Trophoblast cell (in vitro differentiated cells and primary cell): ENCODE data around the gene SLC24A4.

Experiments used
- DNase-seq, 2 donors: peaks; one replicate each; pipeline ENCODE4 v3.0.0-alpha.2; 2016
- H2AFZ ChIP-seq: 2 replicates; pipeline ENCODE4 v1.6.1; 2013; ENCODE audit warnings: low read length, moderate library complexity, mild to moderate bottlenecking; ENCODE audit not compliant: insufficient read depth, poor library complexity
- H2AK5ac ChIP-seq: 2 replicates; pipeline ENCODE4 v1.6.1; 2013; ENCODE audit warnings: mild to moderate bottlenecking, low read length
- H2BK120ac ChIP-seq: 2 replicates; pipeline ENCODE4 v1.6.1; 2013; ENCODE audit warnings: low read length, mild to moderate bottlenecking, moderate library complexity; ENCODE audit not compliant: insufficient read depth, poor library complexity
- H2BK12ac ChIP-seq: 2 replicates; pipeline ENCODE4 v1.6.1; 2013; ENCODE audit warnings: mild to moderate bottlenecking, low read length, moderate library complexity
- H2BK5ac ChIP-seq: 2 replicates; pipeline ENCODE4 v1.6.1; 2013; ENCODE audit warnings: low read length, low read depth, moderate library complexity, mild to moderate bottlenecking; ENCODE audit not compliant: poor library complexity
- H3K14ac ChIP-seq: 2 replicates; pipeline ENCODE4 v1.6.1; 2013; ENCODE audit warnings: mild to moderate bottlenecking, low read length
- H3K18ac ChIP-seq: 2 replicates; pipeline ENCODE4 v1.6.1; 2013; ENCODE audit warnings: mild to moderate bottlenecking, low read length
- H3K23ac ChIP-seq: 2 replicates; pipeline ENCODE4 v1.6.1; 2013; ENCODE audit warnings: low read length
- H3K27ac ChIP-seq: 2 replicates; pipeline ENCODE4 v1.5.1; 2013; ENCODE audit warnings: low read depth, mild to moderate bottlenecking, inconsistent platforms, low read length, moderate library complexity
- H3K27me3 ChIP-seq: 2 replicates; pipeline ENCODE4 v1.6.1; 2013; ENCODE audit warnings: inconsistent platforms, mild to moderate bottlenecking, low read length, moderate library complexity; ENCODE audit not compliant: insufficient read depth
- H3K36me3 ChIP-seq, 2 experiments: 1 replicate in 1 of 2; 2 replicates in 1 of 2; pipeline ENCODE4 v1.6.1; 2013; ENCODE audit warnings: low read length in 2 of 2, mild to moderate bottlenecking in 2 of 2, moderate library complexity in 1 of 2; ENCODE audit not compliant: insufficient read depth in 2 of 2, control insufficient read depth in 1 of 2
- H3K4ac ChIP-seq: 2 replicates; pipeline ENCODE4 v1.6.1; 2013; ENCODE audit warnings: low read depth, mild to moderate bottlenecking, low read length, moderate library complexity
- H3K4me1 ChIP-seq, 2 experiments: 1 replicate in 1 of 2; 2 replicates in 1 of 2; pipeline ENCODE4 v1.6.1; 2013; ENCODE audit warnings: low read length in 2 of 2, mild to moderate bottlenecking in 2 of 2, moderate library complexity in 1 of 2; ENCODE audit not compliant: insufficient read depth in 2 of 2, control insufficient read depth in 1 of 2
- H3K4me2 ChIP-seq: 2 replicates; pipeline ENCODE4 v1.6.1; 2013; ENCODE audit warnings: inconsistent platforms, mild to moderate bottlenecking, low read length, moderate library complexity
- H3K4me3 ChIP-seq: 2 replicates; pipeline ENCODE4 v1.5.1; 2013; ENCODE audit warnings: mild to moderate bottlenecking, low read depth, low read length, inconsistent platforms
- H3K79me1 ChIP-seq: one replicate; pipeline ENCODE4 v1.6.1; 2013; ENCODE audit warnings: low read length
- H3K79me2 ChIP-seq: 2 replicates; pipeline ENCODE4 v1.6.1; 2013; ENCODE audit warnings: low read length, mild to moderate bottlenecking; ENCODE audit not compliant: control insufficient read depth, insufficient read depth, poor library complexity
- H3K9ac ChIP-seq: 2 replicates; pipeline ENCODE4 v1.6.1; 2013; ENCODE audit warnings: mild to moderate bottlenecking, low read length
- H3K9me3 ChIP-seq: 2 replicates; pipeline ENCODE4 v1.6.1; 2013; ENCODE audit warnings: low read depth, mild to moderate bottlenecking, control low read depth, inconsistent platforms, low read length; ENCODE audit not compliant: insufficient read depth
- H4K12ac ChIP-seq: 2 replicates; pipeline ENCODE4 v1.6.1; 2013; ENCODE audit warnings: low read depth, mild to moderate bottlenecking, low read length, moderate library complexity
- H4K8ac ChIP-seq: 2 replicates; pipeline ENCODE4 v1.6.1; 2013; ENCODE audit warnings: low read depth, mild to moderate bottlenecking, low read length, moderate library complexity
- H4K91ac ChIP-seq: one replicate; pipeline ENCODE4 v1.6.1; 2013; ENCODE audit warnings: low read depth, mild to moderate bottlenecking, low read length, moderate library complexity
- WGBS: extraction: QIAGEN DNeasy Blood & Tissue Kit; methylation state at CpG from one replicate; pipeline ENCODE4 v1.1.7; 2013; ENCODE audit warnings: missing lambda C conversion rate; ENCODE audit not compliant: insufficient read length, insufficient coverage; ENCODE audit errors: extremely low coverage; 5-methylcytosine and 5-hydroxymethylcytosine counted together

Gene SLC24A4

GRCh38 chr14:92373336-92373735 is 50.4 kb downstream of the SLC24A4 start:
- Histone ChIP-seq H3K27ac (no peak overlapping the region), H3K4me2 (no peak overlapping the region), H3K27me3 (no peaks in the 10 kb centered on the region), H3K79me1 (no peaks in the 10 kb centered on the region), H3K4me3 (no peak overlapping the region), H3K36me3 (no peaks in the 10 kb centered on the region), H2BK12ac (no peak overlapping the region), H2BK5ac (no peak overlapping the region), H4K12ac (no peak overlapping the region), H3K9me3 (no peaks in the 10 kb centered on the region), H3K23ac (no peak overlapping the region), H3K79me2 (no peaks in the 10 kb centered on the region), H2BK120ac (no peak overlapping the region), H3K18ac (no peak overlapping the region), H3K4ac (no peak overlapping the region), H4K91ac (no peak overlapping the region), H4K8ac (no peak overlapping the region), H2AFZ (no peak overlapping the region), H2AK5ac (no peak overlapping the region), H3K4me1 (no peaks in the 10 kb centered on the region), H3K9ac (no peak overlapping the region), H3K14ac (no peak overlapping the region)
- no CpG with 5 or more reads among the region's 7 CpGs for WGBS
- peak in 1 of 2 donors; percentile 21 for DNase-seq

GRCh38 chr14:92380131-92380530 is 57.2 kb downstream of the SLC24A4 start:
- H3K79me1 ChIP-seq, result no peaks in the 10 kb centered on the region
- no peak overlapping the region for H2BK120ac ChIP-seq
- WGBS, result no CpG with 5 or more reads among the region's 10 CpGs

GRCh38 chr14:92380582-92380981 is 57.6 kb downstream of the SLC24A4 start:
- Histone ChIP-seq H2AK5ac (no peak overlapping the region), H3K14ac (no peak overlapping the region), H3K27me3 (no peaks in the 10 kb centered on the region), H3K18ac (no peak overlapping the region), H3K79me2 (no peaks in the 10 kb centered on the region), H2BK120ac (no peak overlapping the region), H3K79me1 (no peaks in the 10 kb centered on the region), H3K23ac (no peak overlapping the region), H3K4ac (no peak overlapping the region), H3K4me3 (no peak overlapping the region), H3K4me2 (no peak overlapping the region), H4K8ac (no peak overlapping the region), H3K27ac (no peak overlapping the region), H3K4me1 (no peaks in the 10 kb centered on the region), H2BK12ac (no peak overlapping the region), H2AFZ (no peak overlapping the region), H2BK5ac (no peak overlapping the region), H4K12ac (no peak overlapping the region), H3K36me3 (no peaks in the 10 kb centered on the region), H3K9ac (no peak overlapping the region), H4K91ac (no peak overlapping the region), H3K9me3 (no peaks in the 10 kb centered on the region)
- WGBS, result no CpG with 5 or more reads among the region's 9 CpGs
- no peak for DNase-seq

More at GRCh38 chr14:92380131-92380530, 57.2 kb downstream of the SLC24A4 start:
- no peak overlapping the region for H2BK12ac ChIP-seq
- no peak overlapping the region for H4K91ac ChIP-seq
- no peaks in the 10 kb centered on the region for H3K36me3 ChIP-seq
- H3K9ac ChIP-seq, result no peak overlapping the region
- H4K8ac ChIP-seq, result no peak overlapping the region
- H3K18ac ChIP-seq, result no peak overlapping the region
- no peaks in the 10 kb centered on the region for H3K9me3 ChIP-seq
- H3K4me3 ChIP-seq, result peak overlapping the region; percentile 15
- H3K4me2 ChIP-seq, result no peak overlapping the region
- no peak overlapping the region for H3K4ac ChIP-seq
- H3K27me3 ChIP-seq, result no peaks in the 10 kb centered on the region
- H2BK5ac ChIP-seq, result no peak overlapping the region
- H3K14ac ChIP-seq, result no peak overlapping the region
- H2AK5ac ChIP-seq, result no peak overlapping the region
- no peak overlapping the region for H2AFZ ChIP-seq
- H3K4me1 ChIP-seq, result no peaks in the 10 kb centered on the region
- H4K12ac ChIP-seq, result no peak overlapping the region
- DNase-seq, result no peak
- no peak overlapping the region for H3K27ac ChIP-seq
- no peak overlapping the region for H3K23ac ChIP-seq
- no peaks in the 10 kb centered on the region for H3K79me2 ChIP-seq

- no peak overlapping the region for H4K12ac ChIP-seq
Observed at GRCh38 chr14:92382677-92383076, 59.7 kb downstream of the SLC24A4 start.

More at GRCh38 chr14:92382677-92383076, 59.7 kb downstream of the SLC24A4 start:
- no peak overlapping the region for H3K18ac ChIP-seq
- no peak overlapping the region for H2AK5ac ChIP-seq
- no peak overlapping the region for H3K9ac ChIP-seq
- H3K23ac ChIP-seq, result no peak overlapping the region
- H3K79me1 ChIP-seq, result no peaks in the 10 kb centered on the region
- no peak overlapping the region for H3K4ac ChIP-seq
- no peaks in the 10 kb centered on the region for H3K4me1 ChIP-seq
- H3K4me2 ChIP-seq, result no peak overlapping the region
- no peak overlapping the region for H2BK5ac ChIP-seq
- no peak overlapping the region for H2BK120ac ChIP-seq
- no peaks in the 10 kb centered on the region for H3K79me2 ChIP-seq
- H3K14ac ChIP-seq, result no peak overlapping the region
- no peak overlapping the region for H4K91ac ChIP-seq
- no peak for DNase-seq
- no peaks in the 10 kb centered on the region for H3K9me3 ChIP-seq
- no peak overlapping the region for H3K4me3 ChIP-seq
- H2BK12ac ChIP-seq, result no peak overlapping the region
- H2AFZ ChIP-seq, result no peak overlapping the region
- no peak overlapping the region for H3K27ac ChIP-seq
- no peak overlapping the region for H4K8ac ChIP-seq
- no peaks in the 10 kb centered on the region for H3K36me3 ChIP-seq
- H3K27me3 ChIP-seq, result no peaks in the 10 kb centered on the region
- WGBS, result no CpG with 5 or more reads among the region's 4 CpGs
